GM23248 (cell line): ENCODE results near the gene BMPR1B.

Source experiments
- EZH2 ChIP-seq: fragments of 200-600 bp; sonication (generic); IDR thresholded peaks from 2 replicates; pipeline ENCODE4 v1.6.1; 2018; ENCODE audit warnings: antibody characterized with exemption, mild to moderate bottlenecking; ENCODE audit not compliant: insufficient read depth, poor library complexity, severe bottlenecking
- EZH2phosphoT487 ChIP-seq: fragments of 200-600 bp; sonication (generic); IDR thresholded peaks from 2 replicates; pipeline ENCODE4 v1.6.1; 2018; ENCODE audit warnings: antibody characterized with exemption, moderate library complexity, mild to moderate bottlenecking, low read depth; ENCODE audit not compliant: insufficient read depth

DNA sequence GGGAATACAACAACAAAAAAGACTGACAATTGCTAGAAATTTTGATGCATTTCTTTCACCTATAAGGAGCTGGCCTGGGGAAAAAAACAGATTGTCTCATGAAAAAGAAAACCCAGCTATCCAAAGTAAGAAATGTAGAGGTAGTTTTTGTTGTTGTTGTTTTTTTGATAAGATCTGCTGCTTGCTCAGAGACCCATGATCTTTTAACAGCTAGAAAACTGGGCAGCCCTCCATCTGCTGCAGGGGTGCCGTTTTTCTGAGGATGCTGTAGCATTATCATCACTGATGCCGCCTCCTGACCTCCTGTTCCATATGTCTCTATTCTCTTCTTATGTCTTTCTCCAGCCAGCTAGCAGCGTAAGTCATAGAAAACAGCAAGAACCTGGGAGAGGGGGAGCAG lies 98.3 kb downstream of the BMPR1B start:
- TF ChIP-seq EZH2phosphoT487 (no peak), EZH2 (no peak)
